PFSK-1 (cell line): ENCODE data around the gene MRPS18B.

Experiments used
- SIN3A ChIP-seq: IDR thresholded peaks from 2 replicates; pipeline ENCODE4 v1.6.1; 2012; ENCODE audit warnings: mild to moderate bottlenecking, low read length, moderate library complexity, borderline replicate concordance; ENCODE audit not compliant: insufficient read depth
- TAF1 ChIP-seq: IDR thresholded peaks from 2 replicates; pipeline ENCODE4 v1.6.1; 2012; ENCODE audit warnings: low read length, control low read depth, borderline replicate concordance; ENCODE audit not compliant: insufficient read depth
- TF ChIP-seq, protein P1 (sequence below), 2 experiments: IDR thresholded peaks; 2 replicates each; pipeline versions ENCODE4 v1.6.1 to v1.8.0; 2011 to 2012; ENCODE audit warnings: low read depth in 2 of 2, low read length in 2 of 2, control low read depth in 1 of 2, inconsistent platforms in 1 of 2, mild to moderate bottlenecking in 1 of 2, moderate library complexity in 1 of 2; ENCODE audit not compliant: insufficient read depth in 1 of 2

DNA sequence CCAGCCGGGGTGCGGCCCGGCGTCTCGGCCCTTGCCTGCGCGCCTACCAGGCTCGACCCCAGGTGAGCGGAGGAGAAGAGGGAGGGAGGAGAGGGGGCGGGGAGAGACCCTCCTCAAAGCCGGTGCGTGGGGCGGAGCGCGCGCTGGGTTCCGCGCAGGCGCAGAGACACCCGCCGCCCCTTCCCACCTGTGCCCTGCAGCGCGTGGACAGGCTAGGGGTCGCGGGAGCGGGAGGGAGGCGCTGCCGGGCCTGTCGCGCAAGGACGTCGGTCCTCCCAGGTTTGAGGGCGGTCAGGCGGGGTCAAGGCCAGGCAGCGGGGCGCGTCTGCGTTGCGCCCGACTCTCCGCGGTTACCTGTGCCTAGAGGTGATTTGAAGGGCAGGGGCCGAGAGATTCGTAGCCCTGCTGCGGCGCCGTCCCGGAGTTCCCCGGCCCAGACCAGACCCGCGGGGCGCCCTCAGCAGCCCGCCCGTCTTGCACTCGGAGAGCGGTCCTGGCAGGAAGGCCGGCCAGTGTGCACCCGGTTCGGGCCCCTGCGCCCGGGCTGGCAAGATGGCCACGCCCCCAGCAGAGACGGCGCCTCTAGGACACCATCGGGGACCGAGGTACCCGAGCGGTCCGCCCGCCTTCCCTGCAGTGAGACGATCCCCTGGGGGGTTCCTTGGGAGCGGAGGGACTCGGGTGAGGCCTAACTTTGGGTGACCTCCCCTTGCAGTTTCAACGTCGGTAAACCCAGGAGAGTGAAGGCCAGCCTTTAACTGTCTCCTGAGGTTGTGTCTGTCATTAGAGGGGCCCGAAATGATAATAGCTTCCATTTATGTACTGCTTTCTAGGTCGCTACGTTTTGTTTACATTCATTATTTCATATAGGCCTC is 29.8 kb downstream of the MRPS18B start:
- TF ChIP-seq TAF1 (peak; percentile 66; the same call in 1 of the 2 replicates), SIN3A (no peak)
- TF ChIP-seq, protein P1, sequence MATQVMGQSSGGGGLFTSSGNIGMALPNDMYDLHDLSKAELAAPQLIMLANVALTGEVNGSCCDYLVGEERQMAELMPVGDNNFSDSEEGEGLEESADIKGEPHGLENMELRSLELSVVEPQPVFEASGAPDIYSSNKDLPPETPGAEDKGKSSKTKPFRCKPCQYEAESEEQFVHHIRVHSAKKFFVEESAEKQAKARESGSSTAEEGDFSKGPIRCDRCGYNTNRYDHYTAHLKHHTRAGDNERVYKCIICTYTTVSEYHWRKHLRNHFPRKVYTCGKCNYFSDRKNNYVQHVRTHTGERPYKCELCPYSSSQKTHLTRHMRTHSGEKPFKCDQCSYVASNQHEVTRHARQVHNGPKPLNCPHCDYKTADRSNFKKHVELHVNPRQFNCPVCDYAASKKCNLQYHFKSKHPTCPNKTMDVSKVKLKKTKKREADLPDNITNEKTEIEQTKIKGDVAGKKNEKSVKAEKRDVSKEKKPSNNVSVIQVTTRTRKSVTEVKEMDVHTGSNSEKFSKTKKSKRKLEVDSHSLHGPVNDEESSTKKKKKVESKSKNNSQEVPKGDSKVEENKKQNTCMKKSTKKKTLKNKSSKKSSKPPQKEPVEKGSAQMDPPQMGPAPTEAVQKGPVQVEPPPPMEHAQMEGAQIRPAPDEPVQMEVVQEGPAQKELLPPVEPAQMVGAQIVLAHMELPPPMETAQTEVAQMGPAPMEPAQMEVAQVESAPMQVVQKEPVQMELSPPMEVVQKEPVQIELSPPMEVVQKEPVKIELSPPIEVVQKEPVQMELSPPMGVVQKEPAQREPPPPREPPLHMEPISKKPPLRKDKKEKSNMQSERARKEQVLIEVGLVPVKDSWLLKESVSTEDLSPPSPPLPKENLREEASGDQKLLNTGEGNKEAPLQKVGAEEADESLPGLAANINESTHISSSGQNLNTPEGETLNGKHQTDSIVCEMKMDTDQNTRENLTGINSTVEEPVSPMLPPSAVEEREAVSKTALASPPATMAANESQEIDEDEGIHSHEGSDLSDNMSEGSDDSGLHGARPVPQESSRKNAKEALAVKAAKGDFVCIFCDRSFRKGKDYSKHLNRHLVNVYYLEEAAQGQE (IDR thresholded peaks at IDR 0.05; ENCODE audit: insufficient read depth in 1 of 2, low read depth in 2 of 2, low read length in 2 of 2), result no peak
